ENCODE data around the gene ARHGAP8. TPM values are rescaled to one million over a fixed set of nuclear protein-coding genes. Genes with fewer than 3 reads are reported as not detected.
"Not testable (repeated sequence)": the region's sequence is repeated elsewhere in the genome, so short reads cannot be mapped to it uniquely, and the experiment has no call there.

ARHGAP8 gene
- polyA plus RNA-seq, 4 donors = 24.9 to 63.6 (median 39.5) TPM

- DNase-seq (ENCODE audit: low read depth in 4 of 4, low spot score in 2 of 4) = no peak
These were observed 143.1 kb downstream of the ARHGAP8 start for GRCh38 chr22:44895296-44896055.

- no peak for DNase-seq (ENCODE audit: low read depth in 4 of 4, low spot score in 2 of 4)
These were observed 145.9 kb downstream of the ARHGAP8 start for GRCh38 chr22:44898236-44898635.

- no peak for DNase-seq (ENCODE audit: low read depth in 4 of 4, low spot score in 2 of 4)
These were observed 148.9 kb downstream of the ARHGAP8 start for GRCh38 chr22:44901301-44901700.

GRCh38 chr22:44903164-44903563 is 150.8 kb downstream of the ARHGAP8 start:
- not testable (repeated sequence) for DNase-seq (ENCODE audit: low read depth in 4 of 4, low spot score in 2 of 4)

GRCh38 chr22:44904492-44905152 is 152.2 kb downstream of the ARHGAP8 start:
- DNase-seq (ENCODE audit: low read depth in 4 of 4, low spot score in 2 of 4) = not testable (repeated sequence)

- no peak for DNase-seq (ENCODE audit: low read depth in 4 of 4, low spot score in 2 of 4)
These were observed 154.0 kb downstream of the ARHGAP8 start for GRCh38 chr22:44906248-44906936.

- DNase-seq (ENCODE audit: low read depth in 4 of 4, low spot score in 2 of 4) = no peak
These were observed 154.7 kb downstream of the ARHGAP8 start for GRCh38 chr22:44906999-44907644.

GRCh38 chr22:44907765-44908737 is 155.7 kb downstream of the ARHGAP8 start:
- no peak for DNase-seq (ENCODE audit: low read depth in 4 of 4, low spot score in 2 of 4)

GRCh38 chr22:44909241-44909640 is 156.9 kb downstream of the ARHGAP8 start:
- no peak for DNase-seq (ENCODE audit: low read depth in 4 of 4, low spot score in 2 of 4)

Other genes with a start within 250 kb of the ARHGAP8 start
- 10 to 100 TPM; 22.3 to 39.1 (median 32.1) TPM for gene PRR5, start 50.4 kb upstream of the ARHGAP8 start, polyA plus RNA-seq (ENCODE audit: insufficient read length in 4 of 4)

All from left renal cortex interstitium (tissue), 4 donors.